Activated CD8-positive, alpha-beta T cell treated with anti-CD3 and anti-CD28 coated beads for 36 hours (primary cell): ENCODE data around the gene UBAC2. TPM values are rescaled to one million over a fixed set of nuclear protein-coding genes. Genes with fewer than 3 reads are reported as not detected.

Source experiments
- ATAC-seq: fragments of 200-7000 bp; cut with Tn5 transposase; one replicate; pipeline ENCODE4 v1.10.0; 2021; ENCODE audit warnings: mild to moderate bottlenecking, moderate library complexity
- CTCF ChIA-PET: fragments of 350-600 bp; sonication (Branson Sonifier 250); formaldehyde crosslinking; loops from one replicate; lab custom pipeline; 2021; ENCODE audit warnings: antibody characterized with exemption; lab: Charles Lee
- POLR2A ChIA-PET: fragments of 350-600 bp; sonication (Branson Sonifier 250); formaldehyde crosslinking; loops from one replicate; lab custom pipeline; 2021; ENCODE audit warnings: antibody characterized with exemption; lab: Charles Lee
- DNase-seq: peaks from one replicate; pipeline ENCODE4 v3.0.0-alpha.2; 2020
- H3K27ac Mint-ChIP-seq: one replicate; pipeline ENCODE4 v1.8.0; 2021; ENCODE audit warnings: mild to moderate bottlenecking, mixed read lengths
- H3K27me3 Mint-ChIP-seq: one replicate; pipeline ENCODE4 v1.8.0; 2021; ENCODE audit warnings: mixed read lengths
- H3K36me3 Mint-ChIP-seq: one replicate; pipeline ENCODE4 v1.8.0; 2021; ENCODE audit warnings: low read depth, mixed read lengths
- H3K4me1 Mint-ChIP-seq: one replicate; pipeline ENCODE4 v1.8.0; 2021; ENCODE audit warnings: low read depth, mixed read lengths
- H3K4me3 Mint-ChIP-seq: one replicate; pipeline ENCODE4 v1.8.0; 2021; ENCODE audit warnings: mild to moderate bottlenecking, moderate library complexity, mixed read lengths
- H3K9me3 Mint-ChIP-seq: one replicate; pipeline ENCODE4 v1.8.0; 2021; ENCODE audit warnings: mixed read lengths
- intact Hi-C: fragments of 100-400 bp; cut with micrococcal nuclease; formaldehyde crosslinking; loops from one replicate; pipeline ENCODE4 v1.10.0; 2022
- total RNA-seq, 2 experiments: library from RNA; stranded (reverse); gene quantifications; one replicate each; pipeline ENCODE4 v1.2.3, GENCODE V29; 2021
- TF ChIP-seq, protein P1 (sequence below): fragments of 200-600 bp; IDR thresholded peaks from one replicate; pipeline ENCODE4 v1.8.0; 2022; ENCODE audit warnings: antibody characterized with exemption, mild to moderate bottlenecking

Gene UBAC2
- total RNA-seq, 2 experiments from 2014 or later, result 63.7 to 68.4 TPM

DNA sequence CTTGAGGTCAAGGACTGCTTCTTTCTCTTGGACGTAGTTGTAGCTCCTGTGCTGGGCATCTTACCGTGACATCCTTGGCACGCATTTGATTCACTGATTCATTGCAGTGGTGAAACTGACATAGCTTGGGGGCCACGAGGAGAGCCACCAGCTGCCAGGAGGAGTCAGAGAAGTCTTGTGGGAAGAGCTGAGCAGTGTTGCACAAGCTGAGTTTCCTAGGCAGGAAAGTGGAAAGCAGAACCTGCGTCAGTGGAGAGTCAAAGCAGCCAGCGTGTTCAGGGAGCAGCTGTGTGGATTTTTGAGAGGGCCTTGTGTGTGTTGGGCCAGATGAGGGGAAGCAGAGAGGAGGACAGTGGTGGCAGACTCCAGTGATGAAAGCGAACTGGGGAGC lies 111.8 kb downstream of the UBAC2 start:
- H3K27me3 Mint-ChIP-seq, result no peaks in the 10 kb centered on the region
- intact Hi-C loops, result loop anchor here (5.0 kb wide), 2 partner anchors 35 to 40 kb away; no protein-coding TSS in a partner anchor
- H3K36me3 Mint-ChIP-seq, result peaks cover 61% of the 10 kb centered on the region
- H3K27ac Mint-ChIP-seq, result peak overlapping the region; percentile 58
- no peaks in the 10 kb centered on the region for H3K9me3 Mint-ChIP-seq
- ChIA-PET CTCF (interaction anchor here (1.0 to 4.2 kb wide), 5 partner anchors 10 to 136 kb away, joined by 3 to 25 read pairs (median 4); no protein-coding TSS in a partner anchor), POLR2A (interaction anchor here (0.9 to 1.5 kb wide), 4 partner anchors 10 to 98 kb away, joined by 3 to 4 read pairs (median 4); no protein-coding TSS in a partner anchor)
- TF ChIP-seq, protein P1, sequence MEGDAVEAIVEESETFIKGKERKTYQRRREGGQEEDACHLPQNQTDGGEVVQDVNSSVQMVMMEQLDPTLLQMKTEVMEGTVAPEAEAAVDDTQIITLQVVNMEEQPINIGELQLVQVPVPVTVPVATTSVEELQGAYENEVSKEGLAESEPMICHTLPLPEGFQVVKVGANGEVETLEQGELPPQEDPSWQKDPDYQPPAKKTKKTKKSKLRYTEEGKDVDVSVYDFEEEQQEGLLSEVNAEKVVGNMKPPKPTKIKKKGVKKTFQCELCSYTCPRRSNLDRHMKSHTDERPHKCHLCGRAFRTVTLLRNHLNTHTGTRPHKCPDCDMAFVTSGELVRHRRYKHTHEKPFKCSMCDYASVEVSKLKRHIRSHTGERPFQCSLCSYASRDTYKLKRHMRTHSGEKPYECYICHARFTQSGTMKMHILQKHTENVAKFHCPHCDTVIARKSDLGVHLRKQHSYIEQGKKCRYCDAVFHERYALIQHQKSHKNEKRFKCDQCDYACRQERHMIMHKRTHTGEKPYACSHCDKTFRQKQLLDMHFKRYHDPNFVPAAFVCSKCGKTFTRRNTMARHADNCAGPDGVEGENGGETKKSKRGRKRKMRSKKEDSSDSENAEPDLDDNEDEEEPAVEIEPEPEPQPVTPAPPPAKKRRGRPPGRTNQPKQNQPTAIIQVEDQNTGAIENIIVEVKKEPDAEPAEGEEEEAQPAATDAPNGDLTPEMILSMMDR, result no peak
- no peak for ATAC-seq
- H3K4me3 Mint-ChIP-seq, result no peak overlapping the region
- DNase-seq, result no peak
- peaks cover 89% of the 10 kb centered on the region for H3K4me1 Mint-ChIP-seq

DNA sequence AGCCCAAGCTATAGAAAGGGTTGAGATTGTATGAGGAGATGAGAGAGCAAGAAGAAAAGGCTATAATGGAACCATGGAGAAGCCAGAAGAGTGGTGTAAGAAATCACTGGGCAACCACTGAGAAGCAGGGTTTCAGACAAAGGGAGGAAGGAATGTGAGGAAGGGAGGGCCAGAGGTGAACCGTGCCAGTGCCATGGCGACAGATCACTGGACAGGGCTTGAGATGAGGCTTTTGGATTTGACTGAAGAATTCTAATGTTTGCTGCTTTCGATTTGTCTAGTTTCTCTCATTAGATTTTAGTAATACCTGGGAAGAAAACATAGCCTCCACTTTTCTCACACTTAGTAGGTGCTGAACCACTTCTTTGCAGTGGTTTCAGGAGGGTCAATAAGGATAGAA lies 112.8 kb downstream of the UBAC2 start:
- DNase-seq, result no peak
- peaks cover 79% of the 10 kb centered on the region for H3K4me1 Mint-ChIP-seq
- no peak for ATAC-seq
- TF ChIP-seq, protein P1, result no peak
- ChIA-PET CTCF (interaction anchor here (2.1 to 4.2 kb wide), 2 partner anchors 74 to 123 kb away, joined by 9 to 25 read pairs; no protein-coding TSS in a partner anchor), POLR2A (interaction anchor here (1.2 kb wide), 1 partner anchor 41 kb away, joined by 3 read pairs; no protein-coding TSS in a partner anchor)
- H3K4me3 Mint-ChIP-seq, result peak overlapping the region; percentile 6
- H3K9me3 Mint-ChIP-seq, result no peaks in the 10 kb centered on the region
- H3K36me3 Mint-ChIP-seq, result peaks cover 58% of the 10 kb centered on the region
- H3K27ac Mint-ChIP-seq, result peak overlapping the region; percentile 88
- intact Hi-C loops, result loop anchor here (5.0 kb wide), 2 partner anchors 36 to 39 kb away; no protein-coding TSS in a partner anchor
- H3K27me3 Mint-ChIP-seq, result no peaks in the 10 kb centered on the region

DNA sequence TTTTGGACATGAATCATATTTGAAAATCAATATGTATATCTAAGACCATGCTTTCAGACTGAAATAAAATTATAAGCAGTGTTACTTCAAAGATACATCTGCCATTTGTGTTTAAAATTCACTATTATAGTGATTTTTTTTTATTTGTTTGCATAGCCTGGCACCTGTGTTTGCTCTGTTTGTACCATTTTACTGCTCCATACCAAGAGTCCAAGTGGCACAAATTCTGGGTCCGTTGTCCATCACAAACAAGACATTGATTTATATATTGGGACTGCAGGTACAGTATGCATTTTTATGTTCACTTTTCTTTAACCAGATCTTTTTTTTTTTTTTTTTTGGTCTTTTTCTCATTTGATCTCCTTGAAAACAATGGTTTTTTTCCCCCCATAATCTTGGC lies 113.3 kb downstream of the UBAC2 start:
- intact Hi-C loops, result loop anchor here (5.0 kb wide), 2 partner anchors 37 to 38 kb away; no protein-coding TSS in a partner anchor
- H3K36me3 Mint-ChIP-seq, result peaks cover 59% of the 10 kb centered on the region
- no peaks in the 10 kb centered on the region for H3K9me3 Mint-ChIP-seq
- peak overlapping the region; percentile 66 for H3K4me3 Mint-ChIP-seq
- CTCF ChIA-PET, result interaction anchor here (0.7 to 4.2 kb wide), 10 partner anchors 12 to 136 kb away, joined by 3 to 25 read pairs (median 4); no protein-coding TSS in a partner anchor
- H3K4me1 Mint-ChIP-seq, result peaks cover 79% of the 10 kb centered on the region
- no peak for DNase-seq
- H3K27me3 Mint-ChIP-seq, result no peaks in the 10 kb centered on the region
- TF ChIP-seq, protein P1, result no peak
- ATAC-seq, result no peak
- POLR2A ChIA-PET, result interaction anchor here (1.1 to 2.0 kb wide), 6 partner anchors 9 to 120 kb away, joined by 3 to 5 read pairs (median 4); no protein-coding TSS in a partner anchor
- peak overlapping the region; percentile 98 for H3K27ac Mint-ChIP-seq

DNA sequence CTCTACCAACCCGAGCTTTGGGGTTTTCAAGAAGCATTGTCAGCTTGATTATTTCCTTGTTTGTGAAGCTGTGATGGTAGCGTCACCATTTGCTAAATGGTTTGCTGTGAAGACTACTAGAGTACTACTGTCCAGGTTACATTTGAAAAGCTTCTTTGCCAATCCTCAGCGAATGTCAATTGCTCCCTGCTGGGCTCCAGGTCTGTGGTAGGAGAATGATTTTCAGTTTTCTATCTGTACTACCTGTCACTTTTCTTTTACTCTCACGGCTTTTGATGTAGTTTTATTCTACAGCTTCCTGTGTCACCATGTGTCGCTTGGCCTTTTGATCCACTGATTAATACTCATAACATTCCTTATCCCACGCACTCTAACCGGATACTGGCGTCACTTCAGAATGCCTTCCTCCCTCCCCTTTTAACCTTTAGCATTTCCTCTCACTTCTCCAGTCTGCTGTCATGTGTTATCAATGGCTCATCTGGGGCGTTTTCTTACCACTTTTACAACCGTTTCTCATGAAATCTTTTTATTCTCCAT lies 114.1 kb downstream of the UBAC2 start:
- ATAC-seq, result peak; percentile 80
- TF ChIP-seq, protein P1, result no peak
- Mint-ChIP-seq H3K27ac (peak overlapping the region; percentile 98), H3K36me3 (peaks cover 60% of the 10 kb centered on the region), H3K27me3 (no peaks in the 10 kb centered on the region), H3K9me3 (no peaks in the 10 kb centered on the region), H3K4me3 (peak overlapping the region; percentile 66), H3K4me1 (peaks cover 78% of the 10 kb centered on the region)
- ChIA-PET POLR2A (interaction anchor here (0.6 to 2.0 kb wide), 8 partner anchors 9 to 120 kb away, joined by 3 to 6 read pairs (median 4); no protein-coding TSS in a partner anchor), CTCF (interaction anchor here (0.7 to 4.2 kb wide), 10 partner anchors 12 to 135 kb away, joined by 3 to 25 read pairs (median 4); no protein-coding TSS in a partner anchor)
- peak; percentile 89 for DNase-seq
- intact Hi-C loops, result loop anchor here (5.0 kb wide), 2 partner anchors 37 to 38 kb away; no protein-coding TSS in a partner anchor
